G401 (cell line): Measurements from ENCODE around the gene ZNF429. TPM values are rescaled to one million over a fixed set of nuclear protein-coding genes. Genes with fewer than 3 reads are reported as not detected.
"Not testable (repeated sequence)": the region's sequence is repeated elsewhere in the genome, so short reads cannot be mapped to it uniquely, and the experiment has no call there.

ENCODE experiments used
- DNase-seq: peaks from one replicate; pipeline ENCODE4 v3.0.0-alpha.2; 2015; ENCODE audit warnings: low spot score
- in situ Hi-C: cut with HindIII; loops from 2 replicates; pipeline ENCODE4 v1.10.0; 2016; ENCODE audit warnings: low sequenced_read_pairs, mixed read lengths
- total RNA-seq: library from RNA; depleted of rRNA; stranded (reverse); fragments of >200 nt; shearing (Covaris generic); gene quantifications from 2 replicates; pipeline ENCODE4 v1.2.3, GENCODE V29; 2014

ZNF429 gene
- total RNA-seq, 1 experiment from 2014 or later = 11.8 TPM

DNA sequence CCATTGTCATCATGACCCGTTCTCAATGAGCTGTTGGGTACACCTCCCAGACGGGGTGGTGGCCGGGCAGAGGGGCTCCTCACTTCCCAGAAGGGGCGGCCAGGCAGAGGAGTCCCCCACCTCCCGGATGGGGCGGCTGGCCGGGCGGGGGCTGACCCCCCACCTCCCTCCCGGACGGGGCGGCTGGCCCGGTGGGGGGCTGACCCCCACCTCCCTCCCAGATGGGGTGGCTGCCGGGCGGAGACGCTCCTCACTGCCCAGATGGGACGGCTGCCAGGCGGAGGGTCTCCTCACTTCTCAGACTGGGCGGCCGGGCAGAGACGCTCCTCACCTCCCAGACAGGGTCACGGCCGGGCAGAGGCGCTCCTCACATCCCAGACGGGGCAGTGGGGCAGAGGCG, 5.7 kb downstream of the ZNF429 start:
- DNase-seq, in situ Hi-C loops: not testable (repeated sequence)

DNA sequence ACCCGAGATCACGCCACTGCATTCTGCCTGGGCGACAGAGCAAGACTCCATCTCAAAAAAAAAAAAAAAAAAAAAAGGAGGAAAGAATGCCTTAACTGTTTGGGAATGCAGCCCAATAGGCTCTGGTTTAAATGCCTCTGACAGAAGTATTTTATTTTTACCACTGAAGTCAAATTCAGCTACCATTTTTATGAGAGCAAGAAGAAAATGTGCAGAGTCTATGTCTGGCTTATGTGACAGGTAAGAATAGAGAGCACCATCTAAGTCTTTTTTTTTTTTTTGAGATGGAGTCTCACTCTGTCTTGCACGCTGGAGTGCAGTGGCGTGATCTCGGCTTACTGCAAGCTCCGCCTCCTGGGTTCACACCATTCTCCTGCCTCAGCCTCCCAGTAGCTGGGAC, 7.2 kb downstream of the ZNF429 start:
- in situ Hi-C loops, DNase-seq: not testable (repeated sequence)

DNA sequence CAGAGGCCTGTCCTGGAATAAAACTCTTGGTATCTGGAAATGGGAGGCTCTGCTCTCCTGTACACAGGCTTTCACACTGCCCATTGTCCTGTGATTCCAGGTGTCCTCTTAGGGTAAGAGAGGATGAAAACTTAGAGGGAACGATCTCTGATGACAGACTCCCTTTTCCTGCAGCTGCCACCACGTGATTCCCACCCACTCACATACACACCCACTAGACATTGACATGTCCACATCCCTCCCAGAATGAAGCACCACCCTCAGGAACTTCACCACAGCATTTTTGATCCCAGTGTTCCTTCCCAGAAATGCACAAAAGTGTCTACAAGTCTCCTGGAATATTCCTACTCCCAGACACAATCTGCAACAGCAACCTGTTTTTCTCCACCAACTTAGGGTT, 8.2 kb downstream of the ZNF429 start:
- in situ Hi-C loops = no loop called here
- no peak for DNase-seq

DNA sequence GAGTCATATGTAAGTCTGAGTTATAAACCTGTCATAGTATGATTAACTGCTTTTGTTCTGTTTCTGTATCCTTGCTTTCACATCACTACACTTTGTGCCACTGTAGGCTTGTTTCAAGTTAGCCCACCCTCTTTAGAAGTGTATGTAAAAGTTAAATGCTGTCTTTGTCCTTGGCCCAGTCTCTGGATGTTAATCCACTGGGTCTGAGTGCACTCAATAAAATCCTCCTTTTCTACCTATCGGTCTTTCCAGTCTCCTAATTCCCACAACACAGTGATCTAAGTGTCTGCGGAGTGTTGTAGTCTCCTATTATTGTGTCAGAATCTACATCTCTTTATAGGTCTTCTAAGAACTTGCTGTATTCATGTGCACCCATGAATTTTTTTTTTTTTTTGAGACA, 14.1 kb downstream of the ZNF429 start:
- in situ Hi-C loops = no loop called here
- DNase-seq = no peak

DNA sequence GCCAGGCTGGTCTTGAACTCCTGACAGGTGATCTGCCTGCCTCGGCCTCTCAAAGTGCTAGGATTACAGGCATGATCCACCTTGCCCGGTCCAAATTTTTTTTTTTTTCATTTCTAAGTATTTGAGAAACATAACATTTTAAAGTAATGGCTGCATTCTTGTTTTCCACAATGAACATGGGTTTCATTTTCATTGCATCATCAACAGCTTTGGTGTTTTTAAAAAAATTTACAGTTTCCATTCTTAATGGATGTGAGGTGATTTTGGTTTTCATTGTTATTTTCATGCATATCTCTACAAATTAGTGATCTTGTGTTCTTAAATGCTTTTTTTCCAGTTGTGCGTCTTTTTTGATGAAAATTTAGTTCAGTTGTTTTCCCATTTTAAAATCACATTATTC, 27.5 kb downstream of the ZNF429 start:
- in situ Hi-C loops = no loop called here

DNA sequence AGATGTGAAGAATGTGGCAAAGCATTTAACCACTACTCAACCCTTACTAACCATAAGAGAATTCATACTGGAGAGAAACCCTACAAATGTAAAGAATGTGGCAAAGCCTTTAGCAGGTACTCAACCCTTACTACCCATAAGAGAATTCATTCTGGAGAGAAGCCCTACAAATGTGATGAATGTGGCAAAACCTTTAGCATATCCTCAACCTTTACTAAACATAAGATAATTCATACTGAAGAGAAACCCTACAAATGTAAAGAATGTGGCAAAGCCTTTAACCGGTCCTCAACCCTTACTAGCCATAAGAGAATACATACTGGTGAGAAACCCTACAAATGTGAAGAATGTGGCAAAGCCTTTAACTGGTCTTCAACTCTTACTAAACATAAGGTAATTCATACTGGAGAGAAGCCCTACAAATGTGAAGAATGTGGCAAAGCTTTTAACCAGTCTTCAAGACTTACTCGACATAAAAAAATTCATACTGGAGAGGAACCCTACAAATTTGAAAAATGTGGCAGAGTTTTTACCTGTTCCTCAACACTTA, 31.4 kb downstream of the ZNF429 start:
- DNase-seq, in situ Hi-C loops: not testable (repeated sequence)

More for the DNA sequence above, 27.5 kb downstream of the ZNF429 start:
- DNase-seq = no peak

DNA sequence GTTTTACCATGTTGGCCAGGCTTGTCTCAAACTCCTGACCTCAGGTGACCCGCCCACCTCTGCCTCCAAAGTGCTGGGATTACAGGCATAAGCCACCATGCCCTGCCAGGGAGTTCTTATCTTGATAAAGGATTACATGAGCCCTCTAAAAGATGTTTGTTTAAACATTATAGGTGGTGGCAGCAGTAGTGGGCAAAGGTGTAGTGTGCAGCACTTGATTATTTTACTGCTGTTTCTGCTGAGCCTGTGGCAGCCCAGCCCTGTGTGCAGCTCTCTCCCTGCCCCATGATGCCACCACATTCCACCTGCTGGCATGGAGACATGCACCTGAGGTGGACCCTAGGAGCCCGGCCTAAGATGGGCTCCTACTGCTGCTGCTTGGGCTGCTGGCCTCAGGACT, 54.0 kb downstream of the ZNF429 start:
- in situ Hi-C loops = no loop called here
- DNase-seq = no peak

DNA sequence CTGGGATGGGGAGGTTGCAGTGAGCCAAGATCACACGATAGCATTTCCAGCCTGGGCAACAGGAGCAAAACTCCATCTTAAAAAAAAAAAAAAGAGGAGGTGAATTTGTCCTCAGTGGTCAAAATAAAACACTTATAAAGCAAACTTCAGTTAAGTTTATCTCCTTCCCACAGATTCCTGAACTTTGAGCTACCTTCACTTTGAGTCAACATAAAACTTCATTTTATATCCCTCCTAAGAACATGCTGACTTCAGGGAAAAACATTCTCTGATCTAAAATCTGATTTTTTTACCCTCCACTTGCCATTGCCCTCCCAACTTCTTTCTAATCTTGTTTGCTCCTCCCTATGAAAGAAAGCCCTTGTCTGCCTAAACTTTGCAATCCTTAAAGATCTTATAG, 59.0 kb downstream of the ZNF429 start:
- in situ Hi-C loops = no loop called here

DNA sequence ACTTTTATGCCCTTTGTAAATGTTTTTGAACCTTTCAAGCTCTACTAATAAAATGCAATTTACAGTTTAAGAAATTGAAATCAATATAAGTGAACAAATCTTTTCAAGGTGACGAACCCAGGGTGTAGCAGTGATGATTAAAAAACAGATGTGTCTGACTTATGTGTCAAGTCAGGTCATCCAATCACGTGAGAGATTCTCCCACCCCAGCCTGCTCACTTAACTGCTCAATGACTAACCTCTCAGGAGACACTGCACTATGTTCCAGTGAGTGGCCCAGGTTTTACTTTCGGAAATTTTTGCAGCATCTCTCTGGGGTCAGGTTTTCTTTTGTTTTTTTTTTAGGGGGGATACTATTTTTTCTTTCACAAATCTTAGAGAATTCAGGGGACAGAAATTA, 60.7 kb downstream of the ZNF429 start:
- in situ Hi-C loops = no loop called here
- no peak for DNase-seq

More for the DNA sequence above, 59.0 kb downstream of the ZNF429 start:
- no peak for DNase-seq

DNA sequence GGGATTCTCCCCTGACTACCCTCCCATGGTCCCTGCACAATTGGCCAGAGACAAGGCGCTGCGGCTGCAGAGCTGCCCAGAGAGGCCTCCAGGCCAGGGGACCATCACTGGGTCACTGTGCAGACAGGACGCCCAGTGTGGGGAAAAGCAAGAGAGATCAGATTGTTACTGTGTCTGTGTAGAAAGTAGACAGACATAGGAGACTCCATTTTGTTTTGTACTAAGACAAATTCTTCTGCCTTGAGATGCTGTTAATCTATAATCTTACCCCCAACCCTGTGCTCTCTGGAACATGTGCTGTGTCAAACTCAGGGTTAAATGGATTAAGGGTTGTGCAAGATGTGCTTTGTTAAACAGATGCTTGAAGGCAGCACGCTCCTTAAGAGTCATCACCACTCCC, 62.4 kb downstream of the ZNF429 start:
- in situ Hi-C loops, DNase-seq: not testable (repeated sequence)

DNA sequence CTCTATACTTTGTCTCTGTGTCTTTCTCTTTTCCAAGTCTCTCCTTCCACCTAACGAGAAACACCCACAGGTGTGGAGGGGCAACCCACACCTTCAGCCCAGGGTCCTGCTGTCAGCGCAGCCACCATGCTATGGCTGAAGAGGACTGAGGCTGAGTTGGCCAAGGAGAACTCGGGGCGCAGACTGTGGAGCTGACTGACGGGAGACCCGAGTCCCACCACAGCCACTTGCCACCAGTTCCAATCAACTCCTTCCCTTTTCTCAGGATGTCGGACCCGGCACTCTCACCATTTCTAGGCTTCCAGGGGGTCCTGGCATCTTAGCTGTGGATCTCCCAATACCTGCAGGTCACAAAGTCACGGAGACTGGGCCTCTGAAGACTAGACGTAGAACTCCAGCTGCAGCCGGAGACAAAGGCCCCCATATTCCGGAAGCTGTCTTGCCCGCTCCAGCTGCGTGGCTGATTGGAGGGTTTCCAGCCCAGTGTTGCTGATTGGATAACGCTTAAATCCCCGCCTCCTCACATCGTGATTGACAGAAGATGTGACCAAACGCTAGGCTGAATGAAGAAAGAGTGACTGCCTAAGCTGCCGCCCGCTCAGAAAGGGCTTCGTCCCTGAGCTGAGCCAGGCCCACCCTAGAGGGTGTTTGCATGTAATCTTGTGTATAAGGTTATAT, 63.6 kb downstream of the ZNF429 start:
- in situ Hi-C loops = no loop called here

DNA sequence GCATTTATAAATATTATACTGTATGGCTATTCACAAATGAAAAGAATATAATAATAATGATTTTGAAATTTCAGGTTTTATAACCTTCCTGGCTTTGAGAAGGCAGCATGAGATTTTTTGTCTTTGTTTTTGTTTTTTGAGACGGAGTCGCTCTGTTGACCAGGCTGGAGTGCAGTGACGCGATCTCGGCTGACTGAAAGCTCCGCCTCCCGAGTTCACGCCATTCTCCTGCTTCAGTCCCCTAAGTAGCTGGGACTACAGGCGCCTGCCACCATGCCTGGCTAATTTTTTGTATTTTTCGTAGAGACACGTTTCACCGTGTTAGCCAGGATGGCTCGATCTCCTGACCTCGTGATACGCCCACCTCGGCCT, 64.1 kb downstream of the ZNF429 start:
- in situ Hi-C loops = no loop called here
- DNase-seq = peak; percentile 84

More for the DNA sequence above, 63.6 kb downstream of the ZNF429 start:
- peak; percentile 98 for DNase-seq

DNA sequence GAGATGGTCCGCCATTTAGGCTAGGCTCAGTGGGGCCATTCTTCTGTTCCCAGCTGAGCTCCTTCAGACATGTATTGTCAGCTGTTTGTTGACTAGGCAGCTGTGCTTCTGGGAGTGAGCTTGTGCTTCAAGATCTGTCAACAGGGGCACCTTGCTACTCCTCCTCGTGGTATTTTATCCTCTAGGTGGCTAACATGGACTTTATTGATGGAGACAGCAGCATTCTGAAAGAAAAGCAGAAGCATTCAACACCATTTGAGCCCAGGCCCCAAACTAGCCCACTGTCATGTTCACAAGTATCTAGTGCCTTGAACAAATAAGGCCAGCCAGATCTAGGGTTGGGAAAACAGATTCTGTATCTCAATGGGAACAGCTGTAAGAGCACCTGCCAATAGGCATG, 65.9 kb downstream of the ZNF429 start:
- in situ Hi-C loops = no loop called here
- no peak for DNase-seq

DNA sequence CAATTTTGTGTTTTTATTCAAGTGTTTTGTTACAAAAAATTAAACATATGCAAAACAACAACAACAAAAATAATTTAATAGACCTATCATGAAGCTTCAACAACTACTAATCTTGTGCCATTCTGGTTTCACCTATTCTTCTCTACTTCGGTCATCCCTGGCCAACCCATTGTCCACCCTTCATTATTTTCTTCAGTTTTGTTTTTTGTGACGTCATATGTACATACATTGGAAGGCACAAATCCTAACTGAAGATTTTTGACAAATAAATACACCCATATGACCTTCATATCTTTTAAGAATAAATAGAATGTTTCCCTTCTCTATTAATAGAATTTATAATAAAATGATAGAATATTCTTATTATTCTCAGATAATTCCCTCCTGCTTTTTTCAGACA, 69.2 kb downstream of the ZNF429 start:
- in situ Hi-C loops = no loop called here
- DNase-seq = no peak

DNA sequence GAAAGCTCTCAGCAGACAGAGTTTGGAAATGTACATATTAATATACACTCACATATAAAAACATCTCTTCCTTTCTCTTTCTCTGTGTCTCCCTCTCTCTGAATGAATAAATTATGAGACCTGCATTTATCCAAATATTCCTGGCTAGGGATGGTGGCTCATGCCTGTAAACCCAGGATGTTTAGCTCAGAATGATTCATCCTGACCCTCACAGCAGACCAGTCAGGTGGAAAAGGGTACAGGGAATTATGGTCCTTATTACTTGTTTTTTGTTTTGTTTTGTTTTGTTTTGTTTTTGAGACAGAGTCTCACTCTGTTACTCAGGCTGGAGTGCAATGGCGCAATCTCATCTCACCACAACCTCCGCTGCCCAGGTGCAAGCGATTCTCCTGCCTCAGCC, 71.1 kb downstream of the ZNF429 start:
- no peak for DNase-seq
- in situ Hi-C loops = no loop called here

DNA sequence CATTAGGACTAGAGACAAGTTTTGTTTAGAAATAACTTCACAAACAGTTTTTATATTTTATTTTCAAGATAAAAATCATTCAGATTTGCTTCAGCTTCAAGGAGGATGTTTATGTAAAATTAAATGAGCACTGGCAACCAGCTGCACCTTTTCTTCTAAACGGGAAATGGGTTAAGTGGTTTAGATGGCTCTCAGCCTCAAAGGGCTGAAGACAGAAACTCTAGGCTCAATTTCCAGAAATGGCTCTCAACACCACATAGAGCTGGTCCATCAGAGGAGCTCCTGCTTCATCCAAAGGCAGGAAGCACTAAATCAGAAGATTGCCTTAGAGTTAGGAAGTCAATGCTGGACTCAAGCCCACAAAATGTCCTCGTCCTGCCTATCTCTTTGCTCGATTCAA, 74.7 kb downstream of the ZNF429 start:
- DNase-seq = no peak
- in situ Hi-C loops = no loop called here

DNA sequence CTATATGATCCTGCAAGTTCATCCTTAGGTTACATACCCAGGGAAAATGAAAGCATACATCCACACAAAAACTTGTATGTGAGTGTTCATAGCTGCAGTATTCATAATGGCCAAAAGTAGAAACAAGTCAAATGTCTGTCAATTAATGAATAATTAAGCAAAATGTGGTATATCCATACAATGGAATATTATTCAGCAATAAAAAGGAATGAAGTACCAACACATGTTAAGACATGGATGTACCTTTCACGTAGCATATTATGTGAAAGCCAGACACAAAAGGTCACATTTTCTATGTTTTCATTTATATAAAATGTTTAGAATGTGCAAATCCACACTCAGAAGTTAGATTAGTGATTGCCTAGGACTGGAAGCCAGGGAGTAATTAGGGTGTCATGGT, 75.4 kb downstream of the ZNF429 start:
- in situ Hi-C loops = no loop called here

DNA sequence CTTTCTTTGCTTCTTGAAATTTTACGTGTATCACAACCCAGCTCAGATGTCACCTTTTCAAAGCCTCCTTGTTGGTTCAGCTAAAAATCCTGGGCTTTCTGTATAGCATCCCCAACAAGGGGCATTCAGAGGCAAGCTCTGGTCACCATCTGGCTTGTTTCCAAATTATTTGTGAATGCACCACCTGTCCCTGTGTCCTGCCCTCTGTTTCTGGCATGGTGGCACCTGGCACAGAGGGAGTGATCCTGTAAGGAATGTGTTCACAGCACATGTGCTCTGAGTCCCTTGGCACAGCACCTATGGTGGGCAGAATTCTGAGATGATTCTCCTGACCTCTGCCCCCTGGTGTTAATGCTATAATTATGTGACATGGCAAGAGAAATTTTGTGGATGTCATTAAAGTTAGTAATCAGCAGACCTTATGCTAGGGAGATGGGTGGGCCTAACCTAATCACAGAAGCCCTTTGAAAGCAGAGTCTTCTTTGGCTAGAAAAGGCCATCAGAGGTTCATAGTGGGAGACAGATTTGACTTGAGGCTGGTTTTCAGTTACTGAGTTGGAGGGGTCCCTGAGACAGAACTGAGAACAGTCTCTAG, 76.3 kb downstream of the ZNF429 start:
- peak; percentile 91 for DNase-seq
- in situ Hi-C loops = no loop called here

More for the DNA sequence above, 75.4 kb downstream of the ZNF429 start:
- no peak for DNase-seq

DNA sequence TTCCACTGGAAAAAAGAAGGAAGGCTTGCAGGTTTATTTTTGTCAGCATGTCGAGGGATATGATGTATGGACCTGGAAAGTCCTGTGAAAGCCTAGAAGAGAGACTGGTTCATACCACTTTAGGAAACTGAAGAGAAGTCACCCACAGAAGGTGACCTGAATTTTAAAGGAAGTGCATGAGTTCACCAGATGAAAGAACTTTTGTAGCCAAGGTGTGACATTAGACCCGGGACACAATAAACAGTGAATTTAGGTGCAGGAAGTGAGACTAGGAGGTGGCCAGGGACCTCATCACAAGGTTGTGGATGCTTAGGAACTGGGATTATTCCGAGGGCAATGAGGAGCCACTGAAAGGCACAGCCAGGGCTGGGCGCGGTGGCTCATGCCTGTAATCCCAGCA, 79.1 kb downstream of the ZNF429 start:
- no peak for DNase-seq
- in situ Hi-C loops = no loop called here

DNA sequence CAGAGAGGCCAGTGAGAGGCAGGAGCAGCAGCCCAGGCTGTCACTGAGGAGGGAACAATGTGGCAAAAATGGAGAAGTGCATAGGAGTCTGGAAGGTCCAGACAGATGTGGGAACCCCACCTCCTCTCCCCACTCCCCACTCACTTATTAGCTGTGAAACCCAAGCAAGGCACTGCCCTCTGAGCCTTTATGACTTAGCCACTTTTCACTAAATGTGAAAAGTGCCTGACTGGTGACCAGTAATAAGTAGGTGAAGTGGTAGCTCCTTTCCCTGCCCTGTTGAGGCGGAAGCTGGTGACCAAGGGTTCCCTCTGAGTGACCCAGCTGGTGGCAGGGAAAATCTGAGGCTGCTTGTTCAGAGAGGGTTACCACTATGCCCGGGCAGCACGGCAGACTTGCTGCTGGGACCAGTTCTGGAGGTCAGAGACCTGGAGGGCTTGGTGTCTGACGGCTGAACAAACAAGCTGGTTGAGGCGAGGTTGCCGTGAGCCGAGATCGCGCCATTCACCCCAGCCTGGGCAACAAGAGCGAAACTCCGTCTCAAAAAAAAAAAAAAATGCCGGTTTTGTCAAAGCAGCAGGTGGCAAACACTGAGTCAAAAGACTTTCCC, 80.0 kb downstream of the ZNF429 start:
- in situ Hi-C loops = no loop called here
- peak; percentile 11 for DNase-seq
